GM12878 (cell line): ENCODE measurements around the gene MAZ. TPM values are rescaled to one million over a fixed set of nuclear protein-coding genes. Genes with fewer than 3 reads are reported as not detected.

ENCODE experiments used
- ATAC-seq: fragments of 200-7000 bp; cut with Tn5 transposase; 3 replicates; pipeline ENCODE4 v1.9.1; 2020; ENCODE audit warnings: mild to moderate bottlenecking, moderate library complexity
- BruUV-seq: library from RNA; stranded (reverse); fragments of 400-500 nt; replicated peaks from 2 replicates; lab custom pipeline; 2021; lab: Mats Ljungman, UMichigan
- CTCF ChIA-PET: fragments of 300-600 bp; sonication (Branson Sonifier 250); formaldehyde crosslinking; extraction: SDS; loops from one replicate; lab custom pipeline; 2021; ENCODE audit warnings: inconsistent platforms; lab: Yijun Ruan, JAX
- POLR2A ChIA-PET: fragments of 350-600 bp; formaldehyde crosslinking; extraction: SDS; loops from one replicate; lab custom pipeline; 2021; ENCODE audit warnings: inconsistent platforms; lab: Charles Lee
- RAD21 ChIA-PET: fragments of 300-600 bp; sonication (Branson Sonifier 250); formaldehyde crosslinking; loops from one replicate; lab custom pipeline; 2023; ENCODE audit warnings: antibody characterized with exemption; ENCODE audit not compliant: unreplicated experiment; lab: Charles Lee
- SMC1A ChIA-PET: fragments of 300-600 bp; sonication (Branson Sonifier 250); formaldehyde crosslinking; loops from one replicate; lab custom pipeline; 2023; ENCODE audit not compliant: unreplicated experiment, uncharacterized antibody; lab: Charles Lee
- DNase-seq: peaks from one replicate; pipeline ENCODE4 v3.0.0-alpha.2; 2011; ENCODE audit warnings: low read depth, low spot score
- FAIRE-seq: peaks from 3 replicates; lab custom pipeline; 2011; peaks lifted over from hg19 to GRCh38; lab: Jason Lieb, UNC
- H2AFZ ChIP-seq: 2 replicates; pipeline ENCODE4 v1.6.0; 2011; ENCODE audit warnings: low read depth, low read length, control low read depth; ENCODE audit not compliant: control insufficient read depth
- H3K27ac ChIP-seq: 2 replicates; pipeline ENCODE4 v1.5.1; 2011; ENCODE audit warnings: control low read depth; ENCODE audit not compliant: control insufficient read depth, insufficient read depth
- H3K27me3 ChIP-seq, 2 experiments: replicated peaks in 1 of 2; 2 replicates each; pipeline versions ENCODE4 v1.6.0 to v1.6.1; 2011; ENCODE audit warnings: low read length in 1 of 2; ENCODE audit not compliant: control insufficient read depth in 2 of 2, insufficient read depth in 2 of 2
- H3K36me3 ChIP-seq, 2 experiments: 2 replicates each; pipeline ENCODE4 v1.5.1; 2011; ENCODE audit warnings: low read length in 1 of 2; ENCODE audit not compliant: control insufficient read depth in 2 of 2, insufficient read depth in 2 of 2
- H3K4me1 ChIP-seq: 2 replicates; pipeline ENCODE4 v1.6.1; 2011; ENCODE audit warnings: mild to moderate bottlenecking, low read length, moderate library complexity, mixed read lengths; ENCODE audit not compliant: control insufficient read depth, insufficient read depth
- H3K4me2 ChIP-seq: 2 replicates; pipeline ENCODE4 v1.6.0; 2011; ENCODE audit warnings: control low read depth; ENCODE audit not compliant: control insufficient read depth, insufficient read depth
- H3K4me3 ChIP-seq: fragments of 200-600 bp; sonication (generic); 2 replicates; pipeline ENCODE4 v1.5.1; 2016
- H3K79me2 ChIP-seq: 2 replicates; pipeline ENCODE4 v1.6.0; 2011; ENCODE audit warnings: low read length; ENCODE audit not compliant: control insufficient read depth, insufficient read depth
- H3K9ac ChIP-seq: 2 replicates; pipeline ENCODE4 v1.8.0; 2011; ENCODE audit warnings: low read length, control low read depth, mixed read lengths; ENCODE audit not compliant: control insufficient read depth, insufficient read depth
- H3K9me3 ChIP-seq: replicated peaks from 3 replicates; pipeline ENCODE4 v1.5.1; 2011; ENCODE audit warnings: mild to moderate bottlenecking, low read length; ENCODE audit not compliant: control insufficient read depth, insufficient read depth
- H4K20me1 ChIP-seq: 2 replicates; pipeline ENCODE4 v1.6.0; 2011; ENCODE audit not compliant: control insufficient read depth, insufficient read depth
- CHD2 ChIP-seq: IDR thresholded peaks from 2 replicates; pipeline ENCODE4 v1.6.1; 2011; ENCODE audit warnings: low read depth, low read length, improper control_type of control experiment, borderline replicate concordance
- MYC ChIP-seq: IDR thresholded peaks from 2 replicates; pipeline ENCODE4 v1.6.1; 2011; ENCODE audit warnings: mild to moderate bottlenecking, low read length, moderate library complexity, inconsistent platforms; ENCODE audit not compliant: insufficient read depth, insufficient replicate concordance, insufficient read length, severe bottlenecking
- PBX3 ChIP-seq: IDR thresholded peaks from 2 replicates; pipeline ENCODE4 v1.6.1; 2011; ENCODE audit warnings: mild to moderate bottlenecking, low read depth, low read length, moderate library complexity; ENCODE audit not compliant: insufficient replicate concordance
- RELB ChIP-seq: fragments of 450-650 bp; IDR thresholded peaks from 2 replicates; pipeline ENCODE4 v1.6.1; 2017; ENCODE audit warnings: low read depth, mild to moderate bottlenecking, moderate library complexity
- RUNX3 ChIP-seq: IDR thresholded peaks from 2 replicates; pipeline ENCODE4 v1.6.1; 2012; ENCODE audit warnings: low read length, inconsistent platforms
- SREBF2 ChIP-seq: IDR thresholded peaks from 2 replicates; pipeline ENCODE4 v1.6.1; 2012; ENCODE audit warnings: mild to moderate bottlenecking, low read length
- TCF7 ChIP-seq: IDR thresholded peaks from 2 replicates; pipeline ENCODE4 v1.6.1; 2014; ENCODE audit warnings: antibody characterized with exemption, borderline replicate concordance
- ZNF274 ChIP-seq: IDR thresholded peaks from one replicate; pipeline ENCODE4 v1.8.0; 2011; ENCODE audit not compliant: insufficient read length, insufficient read depth
- WGBS: methylation state at CpG from one replicate; pipeline ENCODE4 v1.1.6; 2016; ENCODE audit warnings: low lambda C conversion rate; ENCODE audit not compliant: insufficient replicate concordance, insufficient coverage; ENCODE audit errors: missing lambda C conversion rate; 5-methylcytosine and 5-hydroxymethylcytosine counted together
- in situ Hi-C: fragments of 300-500 bp; cut with MboI; formaldehyde crosslinking; loops from 9 replicates; pipeline ENCODE4 v1.14.3; 2018; ENCODE audit warnings: mixed read lengths
- intact Hi-C: fragments of 100-400 bp; cut with micrococcal nuclease; formaldehyde crosslinking; loops from one replicate; pipeline ENCODE4 v1.14.2; 2022; ENCODE audit not compliant: unreplicated experiment
- polyA plus RNA-seq, 11 experiments: library from polyadenylated mRNA; depleted of rRNA in 4 of 11; unstranded in 6 of 11; stranded (reverse) in 5 of 11; fragments of >200 nt; fragmentation: Nextera tagmentation in 4 of 11; fragmentation: Illumina TruSeq in 1 of 11; extraction: Ambion mirVana in 4 of 11; extraction: Trizol in 1 of 11; gene quantifications; 1 replicate in 1 of 11; 2 replicates in 10 of 11; pipeline versions ENCODE4 v1.2.1 to v1.2.3, GENCODE V29; 2011 to 2016; ENCODE audit warnings: inconsistent platforms in 2 of 11, missing spikeins in 2 of 11, low read depth in 1 of 11
- total RNA-seq, 4 experiments: library from RNA; depleted of rRNA in 3 of 4; stranded (reverse); fragments of >200 nt in 3 of 4; fragmentation: Illumina TruSeq in 1 of 4; extraction: Trizol in 1 of 4; gene quantifications; 2 replicates each; pipeline versions ENCODE4 v1.2.1 to v1.2.3, GENCODE V29; 2013 to 2021
- TF ChIP-seq, protein P1 (sequence below): fragments of 450-650 bp; IDR thresholded peaks from 2 replicates; pipeline ENCODE4 v1.6.1; 2016; ENCODE audit warnings: mild to moderate bottlenecking
- TF ChIP-seq, protein P2 (sequence below): fragments of 450-650 bp; IDR thresholded peaks from 2 replicates; pipeline ENCODE4 v1.6.1; 2017; ENCODE audit warnings: mild to moderate bottlenecking, moderate library complexity
- TF ChIP-seq, protein P3 (sequence below): IDR thresholded peaks from 2 replicates; pipeline ENCODE4 v1.6.1; 2012; ENCODE audit warnings: low read depth, low read length, improper control_type of control experiment

Gene MAZ
- total and polyA plus RNA-seq, 10 of the 15 experiments (the other 5 are each of a cell fraction or from before 2014, with no cell fraction given): 23.9 to 309 (median 116) TPM

DNA sequence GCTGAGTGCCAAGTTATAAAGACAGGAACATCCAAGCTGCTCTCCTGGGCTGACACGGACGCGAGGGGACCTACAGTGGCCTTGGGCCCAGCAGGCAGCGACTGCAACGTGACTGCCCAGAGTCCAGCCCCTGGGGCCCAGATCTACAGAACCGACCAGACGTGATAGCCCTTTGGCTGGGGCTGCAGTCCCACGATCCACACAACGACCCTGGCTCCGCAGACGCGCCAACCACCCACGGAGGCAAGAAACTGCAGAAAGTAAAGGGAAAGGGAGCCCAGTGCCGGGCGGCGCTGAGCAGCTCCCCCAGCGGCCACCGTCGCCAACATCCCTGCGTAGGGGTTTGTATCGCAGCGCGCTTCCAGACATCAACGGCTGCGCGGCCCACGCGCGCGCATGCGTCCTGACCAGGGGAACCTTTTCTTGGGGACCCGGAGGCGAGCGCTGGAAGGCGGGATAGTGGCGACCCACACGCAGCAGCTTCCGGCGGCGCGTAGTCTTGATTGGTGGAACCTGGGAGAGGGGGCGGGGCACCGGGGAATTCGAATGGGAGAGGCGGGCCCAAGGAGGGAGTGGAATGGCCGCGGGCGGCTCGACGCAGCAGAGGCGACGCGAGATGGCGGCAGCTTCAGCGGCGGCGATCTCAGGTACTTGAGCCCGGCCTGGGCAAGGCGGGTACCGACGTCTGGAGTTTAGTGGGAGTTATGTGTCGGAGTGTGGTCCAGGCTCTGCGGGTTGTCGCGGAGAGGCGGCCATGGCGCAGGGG lies 16.0 kb upstream of the MAZ start, which contains the start of gene KIF22:
TSS of gene KIF22 (plus strand) at position 569 of the 766 bp plus-strand sequence. CDS start at position 578, 9 bp downstream.
- Histone ChIP-seq H3K27ac (peak within 1 kb of the TSS; percentile 95), H3K27me3 (no peaks in the 10 kb centered on the region), H3K4me1 (peaks cover 9% of the 10 kb centered on the region; the same call in 1 of the 2 replicates), H4K20me1 (no peaks in the 10 kb centered on the region), H3K79me2 (peaks cover 49% of the 10 kb centered on the region), H3K9me3 (no peaks in the 10 kb centered on the region), H3K9ac (peak within 1 kb of the TSS; percentile 89), H3K36me3 (peaks cover 0 to 2% of the 10 kb centered on the region in 2 experiments; a peak in 2 of 4 replicates), H2AFZ (peak within 1 kb of the TSS; percentile 94), H3K4me2 (peak within 1 kb of the TSS; percentile 87), H3K4me3 (peak within 1 kb of the TSS; percentile 93)
- 1% methylated on average over 61 of the region's 67 CpGs for WGBS
- SMC1A ChIA-PET: interaction anchor here (0.6 to 6.4 kb wide), 13 partner anchors 13 to 288 kb away, joined by 3 to 38 read pairs (median 5); partner anchors contain the start of gene PAGR1
- in situ Hi-C loops (no loop called here), intact Hi-C loops (loop anchor here (1.0 to 5.0 kb wide), 2 partner anchors 15 to 88 kb away; no protein-coding TSS in a partner anchor)
- DNase-seq (peak; percentile 97), FAIRE-seq (peak; percentile 56), ATAC-seq (peak; percentile 98)
- RAD21 ChIA-PET: interaction anchor here (0.6 to 1.7 kb wide), 18 partner anchors 12 to 223 kb away, joined by 3 to 8 read pairs (median 3); partner anchors contain the start of gene TAOK2
- BruUV-seq: no TSS peak
- CTCF ChIA-PET: interaction anchor here (0.8 to 5.3 kb wide), 23 partner anchors 9 to 265 kb away, joined by 3 to 32 read pairs (median 4); partner anchors contain the start of genes MVP, PAGR1 and ZG16
- POLR2A ChIA-PET: interaction anchor here (0.6 to 3.3 kb wide), 17 partner anchors 9 to 276 kb away, joined by 3 to 24 read pairs (median 4); partner anchors contain the start of genes ALDOA and MAZ
- TF ChIP-seq SREBF2 (no peak), RUNX3 (0 out of 2 replicates have a peak, but pooled peaks have one; percentile 6), MYC (peak; percentile 48), TCF7 (no peak), PBX3 (no peak), ZNF274 (no peak), RELB (peak; percentile 86), CHD2 (peak; percentile 88)
- TF ChIP-seq, protein P1, sequence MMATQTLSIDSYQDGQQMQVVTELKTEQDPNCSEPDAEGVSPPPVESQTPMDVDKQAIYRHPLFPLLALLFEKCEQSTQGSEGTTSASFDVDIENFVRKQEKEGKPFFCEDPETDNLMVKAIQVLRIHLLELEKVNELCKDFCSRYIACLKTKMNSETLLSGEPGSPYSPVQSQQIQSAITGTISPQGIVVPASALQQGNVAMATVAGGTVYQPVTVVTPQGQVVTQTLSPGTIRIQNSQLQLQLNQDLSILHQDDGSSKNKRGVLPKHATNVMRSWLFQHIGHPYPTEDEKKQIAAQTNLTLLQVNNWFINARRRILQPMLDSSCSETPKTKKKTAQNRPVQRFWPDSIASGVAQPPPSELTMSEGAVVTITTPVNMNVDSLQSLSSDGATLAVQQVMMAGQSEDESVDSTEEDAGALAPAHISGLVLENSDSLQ: peak; percentile 56
- TF ChIP-seq, protein P2, sequence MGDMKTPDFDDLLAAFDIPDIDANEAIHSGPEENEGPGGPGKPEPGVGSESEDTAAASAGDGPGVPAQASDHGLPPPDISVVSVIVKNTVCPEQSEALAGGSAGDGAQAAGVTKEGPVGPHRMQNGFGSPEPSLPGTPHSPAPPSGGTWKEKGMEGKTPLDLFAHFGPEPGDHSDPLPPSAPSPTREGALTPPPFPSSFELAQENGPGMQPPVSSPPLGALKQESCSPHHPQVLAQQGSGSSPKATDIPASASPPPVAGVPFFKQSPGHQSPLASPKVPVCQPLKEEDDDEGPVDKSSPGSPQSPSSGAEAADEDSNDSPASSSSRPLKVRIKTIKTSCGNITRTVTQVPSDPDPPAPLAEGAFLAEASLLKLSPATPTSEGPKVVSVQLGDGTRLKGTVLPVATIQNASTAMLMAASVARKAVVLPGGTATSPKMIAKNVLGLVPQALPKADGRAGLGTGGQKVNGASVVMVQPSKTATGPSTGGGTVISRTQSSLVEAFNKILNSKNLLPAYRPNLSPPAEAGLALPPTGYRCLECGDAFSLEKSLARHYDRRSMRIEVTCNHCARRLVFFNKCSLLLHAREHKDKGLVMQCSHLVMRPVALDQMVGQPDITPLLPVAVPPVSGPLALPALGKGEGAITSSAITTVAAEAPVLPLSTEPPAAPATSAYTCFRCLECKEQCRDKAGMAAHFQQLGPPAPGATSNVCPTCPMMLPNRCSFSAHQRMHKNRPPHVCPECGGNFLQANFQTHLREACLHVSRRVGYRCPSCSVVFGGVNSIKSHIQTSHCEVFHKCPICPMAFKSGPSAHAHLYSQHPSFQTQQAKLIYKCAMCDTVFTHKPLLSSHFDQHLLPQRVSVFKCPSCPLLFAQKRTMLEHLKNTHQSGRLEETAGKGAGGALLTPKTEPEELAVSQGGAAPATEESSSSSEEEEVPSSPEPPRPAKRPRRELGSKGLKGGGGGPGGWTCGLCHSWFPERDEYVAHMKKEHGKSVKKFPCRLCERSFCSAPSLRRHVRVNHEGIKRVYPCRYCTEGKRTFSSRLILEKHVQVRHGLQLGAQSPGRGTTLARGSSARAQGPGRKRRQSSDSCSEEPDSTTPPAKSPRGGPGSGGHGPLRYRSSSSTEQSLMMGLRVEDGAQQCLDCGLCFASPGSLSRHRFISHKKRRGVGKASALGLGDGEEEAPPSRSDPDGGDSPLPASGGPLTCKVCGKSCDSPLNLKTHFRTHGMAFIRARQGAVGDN: peak; percentile 32; the same call in 1 of the 2 replicates
- TF ChIP-seq, protein P3, sequence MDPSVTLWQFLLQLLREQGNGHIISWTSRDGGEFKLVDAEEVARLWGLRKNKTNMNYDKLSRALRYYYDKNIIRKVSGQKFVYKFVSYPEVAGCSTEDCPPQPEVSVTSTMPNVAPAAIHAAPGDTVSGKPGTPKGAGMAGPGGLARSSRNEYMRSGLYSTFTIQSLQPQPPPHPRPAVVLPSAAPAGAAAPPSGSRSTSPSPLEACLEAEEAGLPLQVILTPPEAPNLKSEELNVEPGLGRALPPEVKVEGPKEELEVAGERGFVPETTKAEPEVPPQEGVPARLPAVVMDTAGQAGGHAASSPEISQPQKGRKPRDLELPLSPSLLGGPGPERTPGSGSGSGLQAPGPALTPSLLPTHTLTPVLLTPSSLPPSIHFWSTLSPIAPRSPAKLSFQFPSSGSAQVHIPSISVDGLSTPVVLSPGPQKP: no peak; the same call in 1 of the 2 replicates
